Type B pancreatic cell (in vitro differentiated cells): ENCODE results near the gene HIVEP3. TPM values are rescaled to one million over a fixed set of nuclear protein-coding genes. Genes with fewer than 3 reads are reported as not detected.

Experiments used
- DNase-seq: peaks from one replicate; pipeline ENCODE4 v3.0.0; 2021; ENCODE audit warnings: mixed read lengths; ENCODE audit not compliant: unreplicated experiment; ENCODE audit errors: extremely low spot score
- H3K27ac Mint-ChIP-seq: 2 replicates; pipeline ENCODE4 v1.8.0; 2021; ENCODE audit warnings: mild to moderate bottlenecking, mixed read lengths
- H3K27me3 Mint-ChIP-seq: 2 replicates; pipeline ENCODE4 v1.8.0; 2021; ENCODE audit warnings: mixed read lengths
- H3K36me3 Mint-ChIP-seq: 2 replicates; pipeline ENCODE4 v1.8.0; 2021; ENCODE audit warnings: mixed read lengths
- H3K4me1 Mint-ChIP-seq: one replicate; pipeline ENCODE4 v1.8.0; 2021; ENCODE audit warnings: mixed read lengths; ENCODE audit not compliant: unreplicated experiment
- H3K4me3 Mint-ChIP-seq: 2 replicates; pipeline ENCODE4 v1.8.0; 2021; ENCODE audit warnings: mild to moderate bottlenecking, mixed read lengths
- H3K9me3 Mint-ChIP-seq: 2 replicates; pipeline ENCODE4 v1.8.0; 2021; ENCODE audit warnings: mixed read lengths
- CTCF ChIP-seq: fragments of 200-600 bp; sonication (generic); conservative IDR thresholded peaks from 2 replicates; pipeline ENCODE4 v1.5.0; 2021; ENCODE audit warnings: antibody characterized with exemption, mild to moderate bottlenecking
- long read RNA-seq: library from polyadenylated mRNA; unstranded; transcript quantifications from one replicate; pipeline ENCODE4 v2.0.0, GENCODE V29; 2020
- total RNA-seq: library from RNA; stranded (reverse); gene quantifications from 2 replicates; pipeline ENCODE4 v1.2.1, GENCODE V29; 2021; ENCODE audit warnings: low replicate concordance

HIVEP3 gene
- 3.7 and 9.2 TPM in 2 replicates for total RNA-seq
- long read RNA-seq, partial matches to known transcripts: 0 of 8 reads
- long read RNA-seq, other reads (novel, unspliced or antisense): 7 of 8 reads

GRCh38 chr1:41918450-41919043, at the start of gene HIVEP3:
TSS of gene HIVEP3 (minus strand) at chr1:41918922.
- TF ChIP-seq CTCF: peak; percentile 67
- H3K4me3 Mint-ChIP-seq: peak within 1 kb of the TSS; percentile 89
- H3K27ac Mint-ChIP-seq: peak within 1 kb of the TSS; percentile 83

GRCh38 chr1:41964400-41964799, 45.7 kb upstream of the HIVEP3 start:
- no peak for TF ChIP-seq CTCF
- Mint-ChIP-seq H3K36me3 (no peaks in the 10 kb centered on the region), H3K9me3 (no peaks in the 10 kb centered on the region), H3K4me1 (no peaks in the 10 kb centered on the region), H3K27ac (no peak overlapping the region), H3K4me3 (no peak overlapping the region), H3K27me3 (peaks cover 3% of the 10 kb centered on the region)
- no peak for DNase-seq

More at GRCh38 chr1:41918450-41919043, at the start of gene HIVEP3:
- no peak for DNase-seq
- Mint-ChIP-seq H3K9me3 (no peaks in the 10 kb centered on the region), H3K27me3 (peaks cover 44% of the 10 kb centered on the region), H3K36me3 (no peaks in the 10 kb centered on the region), H3K4me1 (peaks cover 32% of the 10 kb centered on the region)

- Mint-ChIP-seq H3K27me3 (peaks cover under 1% of the 10 kb centered on the region), H3K27ac (no peak overlapping the region), H3K9me3 (no peaks in the 10 kb centered on the region), H3K4me3 (no peak overlapping the region), H3K36me3 (no peaks in the 10 kb centered on the region), H3K4me1 (no peaks in the 10 kb centered on the region)
- TF ChIP-seq CTCF: no peak
- DNase-seq: no peak
Observed at GRCh38 chr1:41963636-41964035, 44.9 kb upstream of the HIVEP3 start.

- no peak overlapping the region for H3K4me3 Mint-ChIP-seq
- no peak for DNase-seq
- no peaks in the 10 kb centered on the region for H3K36me3 Mint-ChIP-seq
- peaks cover 10% of the 10 kb centered on the region for H3K4me1 Mint-ChIP-seq
- H3K27ac Mint-ChIP-seq: no peak overlapping the region
- no peaks in the 10 kb centered on the region for H3K27me3 Mint-ChIP-seq
- no peak for TF ChIP-seq CTCF
- H3K9me3 Mint-ChIP-seq: no peaks in the 10 kb centered on the region
Observed at GRCh38 chr1:41958015-41958673, 39.4 kb upstream of the HIVEP3 start.

GRCh38 chr1:41957568-41957967, 38.8 kb upstream of the HIVEP3 start:
- Mint-ChIP-seq H3K9me3 (no peaks in the 10 kb centered on the region), H3K4me3 (no peak overlapping the region), H3K4me1 (peaks cover 10% of the 10 kb centered on the region), H3K27me3 (no peaks in the 10 kb centered on the region), H3K36me3 (no peaks in the 10 kb centered on the region), H3K27ac (no peak overlapping the region)
- no peak for DNase-seq
- TF ChIP-seq CTCF: no peak
